Effector CD8-positive, alpha-beta T cell (primary cell): ENCODE data around the gene DPRX.
"Not testable (repeated sequence)": the region's sequence is repeated elsewhere in the genome, so short reads cannot be mapped to it uniquely, and the experiment has no call there.

ENCODE experiments used
- DNase-seq: peaks from one replicate; lab custom pipeline; 2025; lab: John Stamatoyannopoulos, UW

The DPRX gene

GRCh38 chr19:53646144-53646543 is 14.3 kb downstream of the DPRX start:
- DNase-seq: no peak

DNA sequence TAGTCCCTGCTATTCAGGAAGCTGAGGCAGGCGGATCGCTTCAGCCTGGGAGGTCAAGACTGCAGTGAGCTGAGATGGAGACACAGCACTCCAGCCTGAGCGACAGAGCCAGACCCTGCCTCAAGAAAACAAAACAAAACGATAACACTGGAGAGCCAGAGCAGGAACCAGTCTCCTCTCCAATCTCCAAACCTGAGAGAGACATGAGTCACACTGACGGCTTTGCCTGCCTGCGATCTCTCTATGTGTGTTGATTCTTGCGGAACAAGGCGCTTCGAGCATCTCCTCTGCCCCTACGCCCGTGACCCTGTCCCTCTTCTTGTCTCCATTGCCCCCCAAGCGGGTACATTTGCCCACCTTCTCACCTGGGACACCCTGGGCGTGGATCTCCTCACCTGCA is 15.6 kb downstream of the DPRX start:
- DNase-seq: no peak

DNA sequence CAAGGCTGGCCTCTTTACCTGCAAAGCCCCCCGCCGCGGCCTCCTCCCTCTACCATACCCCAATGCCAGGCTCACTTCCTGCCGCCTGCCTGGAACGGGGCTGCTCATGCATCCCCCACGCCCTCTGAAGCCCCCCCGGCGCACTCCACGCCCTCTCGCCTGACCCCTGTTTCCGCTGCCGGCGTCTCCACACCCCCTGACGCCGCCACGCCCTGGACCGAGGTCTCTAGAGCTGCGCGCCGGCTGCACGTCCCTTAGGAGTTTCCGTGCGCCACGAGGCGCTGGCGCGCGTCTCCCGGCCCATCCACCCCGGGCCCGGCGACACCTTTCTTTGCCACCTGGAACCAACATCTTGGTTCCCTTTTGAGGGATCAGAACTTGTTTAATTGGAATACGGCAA is 16.0 kb downstream of the DPRX start:
- DNase-seq: no peak

DNA sequence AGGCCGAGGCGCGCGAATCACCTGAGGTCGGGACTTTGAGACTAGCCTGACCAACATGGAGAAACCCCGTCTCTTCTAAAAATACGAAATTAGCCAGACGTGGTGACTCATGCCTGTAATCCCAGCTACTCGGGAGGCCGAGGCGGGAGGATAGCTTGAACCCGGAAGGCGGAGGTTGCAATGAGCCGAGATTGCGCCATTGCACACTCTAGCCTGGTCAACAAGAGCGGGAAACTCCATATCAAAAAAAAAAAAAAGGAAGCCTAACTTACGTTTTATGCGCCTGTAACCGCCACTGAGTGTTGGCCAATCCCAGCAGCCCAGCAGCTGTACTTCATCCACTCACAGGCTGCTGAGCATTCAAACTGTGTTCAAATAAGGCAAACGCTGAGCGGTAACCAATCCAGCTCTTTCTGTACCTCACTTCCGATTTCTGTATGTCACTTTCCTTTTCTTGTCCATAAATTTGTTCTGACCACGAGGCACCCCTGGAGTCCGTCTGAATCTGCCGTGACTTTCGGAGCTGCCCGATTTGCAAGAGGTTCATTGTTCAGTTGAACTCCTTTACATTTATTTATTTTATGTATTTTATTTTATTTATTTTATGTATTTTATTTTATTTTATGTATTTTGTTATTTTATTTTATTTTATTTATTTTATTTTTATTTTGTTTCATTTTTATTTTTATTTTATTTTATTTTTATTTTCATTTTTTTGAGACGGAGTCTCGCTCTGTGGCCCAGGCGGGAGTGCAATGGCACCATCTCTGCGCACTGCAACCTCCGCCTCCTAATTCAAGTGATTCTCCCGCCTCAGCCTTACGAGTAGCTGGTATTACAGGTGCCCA is 18.2 kb downstream of the DPRX start:
- DNase-seq: no peak

DNA sequence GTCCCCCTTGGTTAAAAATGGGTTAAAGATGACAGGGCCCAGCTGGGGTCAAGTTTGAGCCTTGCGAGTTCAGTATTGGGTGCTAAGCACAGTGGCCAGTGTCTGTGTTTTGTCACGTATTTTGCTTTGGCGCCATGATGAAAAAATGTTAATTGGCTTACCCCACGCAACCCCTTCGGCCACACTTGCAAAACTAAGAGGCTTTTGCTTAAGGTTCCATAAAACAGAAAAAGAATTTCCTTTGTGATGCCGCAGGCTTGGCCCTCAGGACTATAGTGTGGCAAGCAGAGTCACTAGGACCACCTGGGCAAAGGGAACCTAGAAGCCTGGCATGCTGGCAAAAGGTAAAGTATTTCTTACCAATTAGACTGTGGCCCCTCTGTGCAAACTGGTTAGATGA is 20.7 kb downstream of the DPRX start:
- DNase-seq: no peak

DNA sequence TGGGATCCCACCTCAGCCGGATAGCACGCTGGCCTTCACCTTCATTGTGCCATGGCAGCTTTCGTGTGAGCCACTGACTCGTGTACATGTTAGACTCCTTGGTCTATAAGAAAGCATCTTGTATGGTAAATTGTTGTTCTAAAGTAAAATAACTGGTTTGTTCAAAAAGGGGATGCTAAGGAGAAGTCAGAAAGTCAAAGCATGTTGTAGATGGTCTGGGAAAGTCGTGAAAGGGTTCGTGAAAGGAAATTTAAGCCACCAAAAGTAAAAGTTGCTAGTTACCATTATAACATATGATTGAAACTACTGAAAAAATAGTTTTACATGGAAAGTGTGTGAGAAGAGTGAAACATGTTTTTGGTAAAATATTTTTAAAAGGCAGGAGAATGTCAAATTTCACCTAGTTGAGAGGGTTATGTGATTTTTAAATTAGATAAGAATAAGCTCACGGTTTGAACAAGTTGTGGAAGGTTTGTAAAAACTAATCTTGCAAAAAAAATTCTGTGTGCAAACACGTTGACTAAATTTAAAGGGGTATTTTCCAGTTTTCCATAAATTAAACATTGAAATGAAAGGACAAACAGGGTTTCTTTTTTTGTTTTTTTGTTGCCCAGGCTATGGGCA is 23.4 kb downstream of the DPRX start:
- DNase-seq: no peak

- DNase-seq: no peak
Measured at GRCh38 chr19:53657330-53657729, 25.5 kb downstream of the DPRX start.

- no peak for DNase-seq
Measured at GRCh38 chr19:53657778-53658177, 26.0 kb downstream of the DPRX start.

DNA sequence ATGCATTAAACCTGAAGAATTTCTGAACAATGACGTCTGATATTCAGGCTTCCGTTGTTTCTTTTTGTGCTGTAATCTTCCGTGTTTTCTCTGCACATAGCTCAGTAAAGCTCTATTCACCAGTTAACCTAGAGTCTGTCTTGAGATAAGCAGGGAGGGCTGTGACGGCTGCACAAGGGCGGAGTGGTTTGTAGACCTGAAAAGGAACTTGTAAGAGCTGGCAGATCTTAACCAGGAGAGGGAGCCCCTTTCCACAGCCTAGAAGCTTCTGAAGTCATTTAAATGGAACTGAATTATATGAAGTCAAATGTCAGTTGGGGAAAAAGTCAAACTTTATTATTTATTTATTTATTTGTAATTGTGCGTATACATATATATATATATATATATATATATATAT is 27.5 kb downstream of the DPRX start:
- DNase-seq: no peak

DNA sequence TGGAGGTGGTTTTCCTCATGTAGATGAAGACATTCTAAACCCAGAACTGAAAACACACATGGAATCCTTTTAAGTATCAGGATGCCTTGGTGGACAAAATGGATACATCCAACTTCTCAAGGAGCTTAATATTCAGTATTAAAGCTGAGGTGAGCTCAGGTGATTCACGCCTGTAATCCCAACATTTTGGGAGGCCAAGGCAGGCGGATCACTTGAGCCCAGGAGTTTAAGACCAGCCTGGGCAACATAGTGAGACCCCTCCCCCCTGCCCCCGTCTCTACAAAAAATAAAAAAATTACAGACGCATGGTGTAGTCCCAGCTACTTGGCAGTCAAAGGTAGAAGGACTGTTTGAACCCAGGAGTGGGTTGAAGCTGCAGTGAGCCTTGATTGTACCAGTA is 28.8 kb downstream of the DPRX start:
- no peak for DNase-seq

DNA sequence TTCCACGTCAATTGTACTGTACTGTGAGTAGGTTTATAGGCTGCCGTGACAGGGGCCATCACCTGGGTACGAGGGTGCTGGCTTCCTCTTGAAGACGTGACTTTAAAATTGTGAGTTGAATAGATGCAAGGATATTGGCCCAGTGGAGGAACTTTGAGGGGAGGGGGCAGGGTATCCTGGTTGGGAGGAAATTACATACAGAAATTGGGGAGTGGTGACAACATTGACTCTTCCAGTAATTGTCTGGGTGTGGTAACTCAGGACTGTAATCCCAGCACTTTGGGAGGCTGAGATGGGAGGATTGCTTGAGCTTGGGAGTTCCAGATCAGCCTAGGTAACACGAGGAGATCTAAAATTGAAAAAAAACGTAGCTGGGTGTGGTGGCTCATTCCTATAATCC is 30.4 kb downstream of the DPRX start:
- no peak for DNase-seq

- DNase-seq: no peak
Measured at GRCh38 chr19:53664152-53664551, 32.4 kb downstream of the DPRX start.

DNA sequence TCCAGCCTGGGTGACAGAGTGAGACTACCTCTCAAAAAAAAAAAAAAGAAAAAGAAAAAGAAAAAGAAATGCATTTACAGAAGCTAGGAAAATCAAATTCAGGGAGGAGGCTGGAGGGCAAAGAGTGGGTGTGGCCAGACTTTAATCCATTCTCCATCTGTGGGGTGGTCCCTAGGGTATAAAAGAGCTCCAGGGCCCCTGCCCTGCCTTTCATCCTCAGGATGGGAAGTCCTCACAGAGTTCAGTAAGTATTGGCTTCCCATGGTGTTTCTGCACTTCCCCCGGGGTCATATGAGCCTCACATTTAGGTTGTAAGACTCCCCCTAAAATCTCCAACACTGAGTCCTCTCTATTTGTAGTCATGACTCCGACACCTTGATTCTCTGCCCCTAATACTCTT is 33.0 kb downstream of the DPRX start:
- DNase-seq: no peak

GRCh38 chr19:53666331-53666730 is 34.5 kb downstream of the DPRX start:
- not testable (repeated sequence) for DNase-seq

DNA sequence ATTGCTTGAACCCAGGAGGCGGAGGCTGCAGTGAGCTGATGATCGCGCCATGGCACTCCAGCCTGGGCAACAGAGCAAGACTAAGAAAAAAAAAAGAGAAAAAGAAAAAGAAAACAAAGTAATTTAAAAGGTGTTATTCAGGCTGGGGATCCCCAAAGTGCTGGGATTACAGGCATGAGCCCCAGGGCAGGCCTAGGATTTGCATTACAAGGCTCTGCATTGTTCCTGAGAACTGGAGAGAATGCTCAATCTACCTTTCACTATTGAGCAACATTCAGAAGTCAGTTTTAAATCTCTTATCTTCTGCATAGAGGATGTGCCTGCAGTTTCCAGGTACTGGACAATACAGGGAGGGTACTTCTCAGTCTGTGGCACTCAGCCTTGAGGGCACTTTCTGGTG is 37.0 kb downstream of the DPRX start:
- not testable (repeated sequence) for DNase-seq

DNA sequence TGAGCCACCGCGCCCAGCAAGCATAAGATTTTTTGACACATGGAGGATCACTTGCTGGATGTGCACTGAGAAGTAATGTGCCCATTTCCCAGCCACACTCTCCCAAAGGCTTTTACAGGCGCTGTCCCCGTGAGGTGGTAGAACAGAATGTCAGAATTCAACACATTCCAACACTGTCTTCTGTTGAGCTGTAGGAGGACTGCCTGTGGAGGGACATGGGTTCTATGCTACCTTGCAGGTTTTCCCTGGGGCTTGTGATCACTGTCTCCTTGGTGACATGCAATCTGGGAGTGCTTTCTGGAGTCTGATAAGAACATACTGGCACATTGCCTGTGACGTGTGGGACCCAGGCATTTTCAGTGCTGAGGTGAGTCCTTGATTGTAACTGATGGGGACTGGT is 38.5 kb downstream of the DPRX start:
- DNase-seq: no peak

- no peak for DNase-seq
Measured at GRCh38 chr19:53671663-53672062, 39.9 kb downstream of the DPRX start.
